Measurements from ENCODE around the gene PITPNM3.

The PITPNM3 gene

GRCh38 chr17:6525141-6525540 lies 31.2 kb downstream of the PITPNM3 start:
- DNase-seq = no peak

GRCh38 chr17:6524520-6524919 lies 31.8 kb downstream of the PITPNM3 start:
- DNase-seq = no peak

GRCh38 chr17:6523809-6524355 lies 32.5 kb downstream of the PITPNM3 start:
- DNase-seq = no peak

- DNase-seq = no peak
Measured at GRCh38 chr17:6523330-6523729, 33.0 kb downstream of the PITPNM3 start.

GRCh38 chr17:6521586-6521985 lies 34.8 kb downstream of the PITPNM3 start:
- DNase-seq = no peak

- DNase-seq = no peak
Measured at GRCh38 chr17:6517062-6517461, 39.3 kb downstream of the PITPNM3 start.

- no peak for DNase-seq
Measured at GRCh38 chr17:6514371-6514770, 42.0 kb downstream of the PITPNM3 start.

- no peak for DNase-seq
Measured at GRCh38 chr17:6512552-6512951, 43.8 kb downstream of the PITPNM3 start.

GRCh38 chr17:6510321-6510977 lies 45.9 kb downstream of the PITPNM3 start:
- DNase-seq = no peak

GRCh38 chr17:6509921-6510320 lies 46.4 kb downstream of the PITPNM3 start:
- no peak for DNase-seq

GRCh38 chr17:6509031-6509771 lies 47.2 kb downstream of the PITPNM3 start:
- no peak for DNase-seq

- no peak for DNase-seq
Measured at GRCh38 chr17:6508519-6509030, 47.8 kb downstream of the PITPNM3 start.

- DNase-seq = no peak
Measured at GRCh38 chr17:6508016-6508415, 48.3 kb downstream of the PITPNM3 start.

- no peak for DNase-seq
Measured at GRCh38 chr17:6507535-6507934, 48.8 kb downstream of the PITPNM3 start.

GRCh38 chr17:6506679-6507231 lies 49.6 kb downstream of the PITPNM3 start:
- no peak for DNase-seq

- DNase-seq = no peak
Measured at GRCh38 chr17:6505425-6506142, 50.8 kb downstream of the PITPNM3 start.

- DNase-seq = no peak
Measured at GRCh38 chr17:6503641-6504195, 52.6 kb downstream of the PITPNM3 start.

- DNase-seq = no peak
Measured at GRCh38 chr17:6502871-6503509, 53.4 kb downstream of the PITPNM3 start.

GRCh38 chr17:6502142-6502541 lies 54.2 kb downstream of the PITPNM3 start:
- no peak for DNase-seq

GRCh38 chr17:6501359-6501758 lies 55.0 kb downstream of the PITPNM3 start:
- no peak for DNase-seq

GRCh38 chr17:6498901-6499540 lies 57.3 kb downstream of the PITPNM3 start:
- no peak for DNase-seq

- DNase-seq = no peak
Measured at GRCh38 chr17:6498356-6498755, 58.0 kb downstream of the PITPNM3 start.

All from T1000 (cell line).